Muscle of leg (tissue), 11 donors: Measurements from ENCODE around the gene COL13A1. TPM values are rescaled to one million over a fixed set of nuclear protein-coding genes. Genes with fewer than 3 reads are reported as not detected.

Source experiments
- DNase-seq: peaks from one replicate; pipeline ENCODE4 v3.0.0; 2013
- H3K27ac ChIP-seq: one replicate; pipeline ENCODE4 v1.5.1; 2013; ENCODE audit warnings: mild to moderate bottlenecking, low read length, control low read depth
- H3K27me3 ChIP-seq: one replicate; pipeline ENCODE4 v1.6.1; 2013; ENCODE audit warnings: low read length; ENCODE audit not compliant: control insufficient read depth, insufficient read depth
- H3K36me3 ChIP-seq: one replicate; pipeline ENCODE4 v1.6.1; 2013; ENCODE audit warnings: low read length; ENCODE audit not compliant: control insufficient read depth, insufficient read depth
- H3K4me1 ChIP-seq: one replicate; pipeline ENCODE4 v1.6.1; 2013; ENCODE audit warnings: low read length; ENCODE audit not compliant: control insufficient read depth, insufficient read depth
- H3K4me3 ChIP-seq: one replicate; pipeline ENCODE4 v1.5.1; 2013; ENCODE audit warnings: low read length, control low read depth
- H3K9me3 ChIP-seq: replicated peaks from 2 replicates; pipeline ENCODE4 v1.6.1; 2013; ENCODE audit warnings: low read depth, low read length; ENCODE audit not compliant: control insufficient read depth
- WGBS: methylation state at CpG from one replicate; pipeline ENCODE4 v1.1.5; 2013; ENCODE audit warnings: missing lambda C conversion rate; ENCODE audit not compliant: insufficient coverage; 5-methylcytosine and 5-hydroxymethylcytosine counted together
- polyA plus RNA-seq, 8 donors: library from polyadenylated mRNA; unstranded; fragments of 120-200 nt; gene quantifications; one replicate each; pipeline versions ENCODE4 v1.2.1 to v1.2.3, GENCODE V29; 2013; ENCODE audit warnings: inconsistent platforms in 1 of 8, low replicate concordance in 1 of 8; ENCODE audit not compliant: insufficient read length in 8 of 8, insufficient read depth in 1 of 8
- total RNA-seq: library from RNA; stranded (reverse); fragments of 120-200 nt; gene quantifications from one replicate; pipeline ENCODE4 v1.2.4, GENCODE V29; 2013

COL13A1 gene
- total and polyA plus RNA-seq, 9 donors = 4.8 to 26.7 (median 11.6) TPM

DNA sequence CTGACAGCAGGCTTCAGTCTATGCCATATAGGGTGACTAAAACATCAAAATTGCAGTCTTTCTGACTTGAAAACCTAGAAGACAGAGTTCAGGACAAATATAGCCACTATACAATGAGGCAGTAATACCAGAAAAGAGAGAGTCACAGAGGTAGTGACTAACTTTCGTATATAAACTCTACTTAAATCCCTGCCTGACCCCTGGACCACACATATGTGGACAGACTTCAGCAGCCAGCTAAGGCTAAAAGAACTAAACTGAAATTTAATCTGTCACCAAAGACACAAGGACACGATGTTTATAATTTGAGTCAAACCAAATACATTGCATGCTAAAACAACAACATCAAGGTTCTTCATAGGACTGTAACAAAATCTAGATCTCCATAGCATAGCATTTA lies 186.4 kb downstream of the COL13A1 start:
- Histone ChIP-seq H3K9me3 (no peaks in the 10 kb centered on the region), H3K27me3 (peaks cover 8% of the 10 kb centered on the region), H3K27ac (no peak overlapping the region), H3K36me3 (no peaks in the 10 kb centered on the region), H3K4me1 (no peaks in the 10 kb centered on the region), H3K4me3 (no peak overlapping the region)
- no CpG with 5 or more reads among the region's 2 CpGs for WGBS
- no peak for DNase-seq

DNA sequence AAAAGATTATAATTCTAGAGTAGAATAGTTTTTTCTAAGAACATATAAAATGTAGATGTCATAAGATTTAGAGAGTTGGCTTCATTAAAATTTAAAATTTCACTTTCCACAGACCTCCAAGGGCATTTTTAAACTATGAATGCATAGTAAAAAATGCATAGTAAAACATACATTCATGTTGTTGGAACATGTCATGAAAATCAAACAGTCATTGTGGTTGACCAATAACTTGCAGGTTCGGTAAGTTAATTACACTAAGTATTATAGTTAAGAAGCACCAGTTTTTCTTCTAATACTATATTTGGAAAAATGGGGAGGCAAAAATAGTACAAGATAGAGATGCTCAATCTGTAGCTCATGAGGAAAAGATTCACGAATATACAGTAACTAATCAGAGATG lies 189.4 kb downstream of the COL13A1 start:
- Histone ChIP-seq H3K27me3 (peaks cover 9% of the 10 kb centered on the region), H3K4me3 (no peak overlapping the region), H3K4me1 (no peaks in the 10 kb centered on the region), H3K9me3 (no peaks in the 10 kb centered on the region), H3K27ac (no peak overlapping the region), H3K36me3 (no peaks in the 10 kb centered on the region)
- no peak for DNase-seq
- WGBS = no CpG with 5 or more reads among the region's 2 CpGs

DNA sequence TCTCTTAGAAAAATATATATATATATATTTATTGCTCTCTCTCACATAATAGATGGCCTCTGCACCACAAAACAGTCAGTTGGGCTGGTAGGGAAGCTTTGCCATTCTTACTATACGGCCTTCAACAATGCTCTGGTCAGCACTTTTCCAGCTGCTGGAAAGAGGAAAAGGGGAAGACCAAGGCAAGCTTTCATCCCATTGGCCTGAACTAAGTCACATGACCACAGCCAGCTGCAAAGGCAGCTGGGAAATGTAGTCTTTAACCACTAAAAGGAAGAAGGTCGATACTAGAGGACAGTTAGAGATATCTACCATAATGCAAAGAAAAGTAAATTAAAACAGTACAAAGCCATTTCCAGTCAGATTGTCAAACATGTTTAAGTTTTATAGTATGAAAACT lies 192.6 kb downstream of the COL13A1 start:
- peaks cover 5% of the 10 kb centered on the region for H3K27me3 ChIP-seq
- H3K4me3 ChIP-seq = no peak overlapping the region
- no peaks in the 10 kb centered on the region for H3K36me3 ChIP-seq
- no peaks in the 10 kb centered on the region for H3K9me3 ChIP-seq
- no peaks in the 10 kb centered on the region for H3K4me1 ChIP-seq
- H3K27ac ChIP-seq = no peak overlapping the region
- WGBS = no CpG with 5 or more reads among the region's 2 CpGs
- DNase-seq = peak; percentile 62

DNA sequence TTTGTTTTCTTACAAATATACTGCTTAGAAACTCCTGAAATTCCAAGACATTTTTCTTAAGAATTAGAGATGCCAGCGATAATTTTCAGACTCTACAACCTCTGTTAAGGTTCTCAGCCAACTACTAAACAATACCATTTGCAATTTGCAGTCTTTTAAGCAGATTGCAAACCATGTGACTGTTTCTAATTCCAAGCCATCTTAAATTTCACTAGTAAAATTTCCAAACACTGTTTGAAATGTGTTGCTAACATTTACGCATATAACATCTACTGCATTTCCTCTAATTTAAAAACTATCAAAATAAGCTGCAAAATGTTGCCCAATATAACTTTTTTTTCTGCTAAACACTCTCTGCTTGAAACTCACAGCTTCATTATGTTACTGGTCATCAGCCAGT lies 194.9 kb downstream of the COL13A1 start:
- Histone ChIP-seq H3K4me1 (no peaks in the 10 kb centered on the region), H3K27ac (no peak overlapping the region), H3K27me3 (peaks cover 8% of the 10 kb centered on the region), H3K36me3 (no peaks in the 10 kb centered on the region), H3K4me3 (no peak overlapping the region), H3K9me3 (no peaks in the 10 kb centered on the region)
- no peak for DNase-seq
- 33% methylated on average over 1 of the region's 2 CpGs for WGBS

DNA sequence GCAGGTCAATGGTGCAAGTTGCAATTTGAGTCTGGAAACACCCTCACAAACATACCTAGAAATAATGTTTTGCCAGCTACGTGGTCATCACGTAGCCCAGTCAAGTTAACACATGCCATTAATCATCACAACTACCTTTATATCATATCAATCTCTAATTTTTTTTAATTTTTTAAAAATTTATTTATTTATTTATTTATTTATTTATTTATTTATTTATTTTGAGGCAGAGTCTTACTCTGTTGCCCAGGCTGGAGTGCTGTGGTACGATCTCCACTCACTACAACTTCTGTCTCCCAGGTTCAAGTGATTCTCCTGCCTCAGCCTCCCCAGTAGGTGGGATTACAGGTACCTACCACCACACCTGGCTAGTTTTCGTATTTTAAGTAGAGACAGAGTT lies 198.6 kb downstream of the COL13A1 start:
- Histone ChIP-seq H3K36me3 (no peaks in the 10 kb centered on the region), H3K27ac (no peak overlapping the region), H3K4me1 (no peaks in the 10 kb centered on the region), H3K4me3 (no peak overlapping the region), H3K9me3 (no peaks in the 10 kb centered on the region), H3K27me3 (peaks cover 8% of the 10 kb centered on the region)
- no peak for DNase-seq
- 100% methylated on average over 1 of the region's 4 CpGs for WGBS

DNA sequence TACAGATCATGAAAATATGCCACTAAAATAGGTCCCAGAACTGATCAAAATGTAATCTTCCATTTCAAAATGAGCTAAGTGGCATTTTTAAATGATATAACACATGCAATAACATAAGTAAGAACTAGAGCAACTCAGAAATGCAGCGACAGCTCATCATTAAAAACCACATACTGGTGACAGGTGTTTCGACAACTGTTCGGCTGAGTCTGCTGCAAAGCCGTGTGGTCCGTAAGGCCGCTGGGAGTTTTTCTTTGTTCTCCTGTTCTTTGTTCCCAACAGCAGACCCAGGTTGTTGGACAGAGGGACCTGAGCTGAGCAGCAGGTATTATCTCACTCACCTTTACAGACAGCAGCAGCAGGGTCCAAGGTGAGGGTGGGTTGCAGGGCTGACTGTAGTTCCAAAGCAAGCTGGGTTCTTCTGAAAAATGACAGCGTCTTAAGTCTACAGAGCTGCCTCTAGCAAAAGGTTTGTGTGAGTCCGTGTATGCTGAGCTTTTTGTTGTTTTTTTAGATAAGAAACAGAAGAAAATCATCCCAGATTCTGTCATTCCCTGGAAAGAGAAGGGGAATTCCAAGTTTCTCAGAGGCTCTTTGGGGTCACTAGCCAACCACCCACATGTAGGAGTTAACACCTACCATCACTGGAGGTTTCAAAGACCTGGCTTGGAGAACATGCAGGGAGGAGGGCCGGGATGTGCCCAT lies 205.6 kb downstream of the COL13A1 start:
- Histone ChIP-seq H3K4me1 (no peaks in the 10 kb centered on the region), H3K36me3 (no peaks in the 10 kb centered on the region), H3K27ac (no peak overlapping the region), H3K4me3 (no peak overlapping the region), H3K27me3 (no peaks in the 10 kb centered on the region), H3K9me3 (no peaks in the 10 kb centered on the region)
- 57% methylated on average over 4 of the region's 9 CpGs for WGBS
- DNase-seq = peak; percentile 2

Other genes starting within 250 kb of the COL13A1 start
- not detected for gene NEUROG3, start 228.5 kb upstream of the COL13A1 start, total RNA-seq
- not detected for gene NEUROG3, start 228.5 kb upstream of the COL13A1 start, polyA plus RNA-seq
- gene FAM241B, start 171.7 kb upstream of the COL13A1 start, total RNA-seq = 0.18 TPM
- under 1 TPM; 0.13 to 0.66 (median 0.34) TPM for gene FAM241B, start 171.7 kb upstream of the COL13A1 start, polyA plus RNA-seq